Measurements from ENCODE around the gene PTPRG. TPM values are rescaled to one million over a fixed set of nuclear protein-coding genes. Genes with fewer than 3 reads are reported as not detected.

PTPRG gene
- total RNA-seq, 1 experiment from 2014 or later, result 69.3 TPM

DNA sequence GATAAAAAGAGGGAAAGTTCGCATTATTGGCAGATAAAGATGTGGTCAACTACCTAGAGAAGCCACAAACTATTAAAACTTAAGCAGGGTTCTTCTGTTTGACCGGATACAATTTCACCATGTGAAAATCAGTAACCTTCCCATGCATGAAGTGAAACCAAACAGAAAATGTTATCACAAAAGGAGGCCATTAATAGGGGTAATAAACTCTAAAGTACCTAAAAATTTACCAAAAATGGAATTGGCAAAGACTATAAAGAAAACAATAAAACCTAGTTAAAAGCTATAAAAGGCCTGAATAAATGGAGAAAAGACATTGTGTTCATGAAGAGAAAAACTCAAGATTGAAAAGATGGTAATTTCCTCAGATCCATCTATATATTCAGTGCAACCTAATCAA, 728.6 kb downstream of the PTPRG start:
- Histone ChIP-seq H3K27ac (ENCODE audit: insufficient read length, low read depth, low read length) (no peak overlapping the region), H4K8ac (replicated peaks; ENCODE audit: insufficient read length, low read depth, low read length) (no peak overlapping the region), H3K23ac (ENCODE audit: insufficient read length, low read depth, low read length) (no peak overlapping the region), H3K27me3 (ENCODE audit: insufficient read depth, low read length) (no peaks in the 10 kb centered on the region), H3K4ac (ENCODE audit: low read depth, low read length) (no peak overlapping the region), H3K9me3 (ENCODE audit: control insufficient read depth, low read depth, low read length) (no peaks in the 10 kb centered on the region), H3K14ac (ENCODE audit: insufficient read depth, low read length) (no peak overlapping the region), H3K18ac (ENCODE audit: insufficient read length, low read depth, low read length) (no peak overlapping the region), H2BK120ac (ENCODE audit: low read depth, low read length, poor library complexity, severe bottlenecking) (no peak overlapping the region), H3K23me2 (ENCODE audit: insufficient read length, low read depth, low read length, poor library complexity, severe bottlenecking) (no peaks in the 10 kb centered on the region), H2BK12ac (ENCODE audit: insufficient read length, low read depth, low read length) (no peak overlapping the region), H3K4me1 (ENCODE audit: insufficient read depth, low read length) (no peaks in the 10 kb centered on the region; the same call in 1 of the 2 replicates), H4K20me1 (ENCODE audit: control insufficient read depth, insufficient read depth, insufficient read length) (no peaks in the 10 kb centered on the region), H2BK15ac (ENCODE audit: low read depth, low read length) (no peak overlapping the region), H4K91ac (ENCODE audit: insufficient read length, low read depth, low read length) (no peak overlapping the region), H2AK5ac (ENCODE audit: insufficient read length, low read length) (no peak overlapping the region), H3K9ac (ENCODE audit: extremely low read depth, insufficient read length, low read length) (no peak overlapping the region), H3K4me2 (ENCODE audit: insufficient read depth, insufficient read length, low read length) (no peak overlapping the region), H3K56ac (ENCODE audit: insufficient read length, low read depth, low read length) (no peak overlapping the region), H2BK20ac (ENCODE audit: low read depth, low read length, poor library complexity, severe bottlenecking) (no peak overlapping the region), H3T11ph (ENCODE audit: low read length) (no peak overlapping the region), H2AFZ (ENCODE audit: low read length) (no peak overlapping the region), H2BK5ac (ENCODE audit: insufficient read length, low read length) (no peak overlapping the region), H3K79me2 (ENCODE audit: insufficient read depth, low read length) (no peaks in the 10 kb centered on the region), H3K79me1 (ENCODE audit: insufficient read depth, low read depth, low read length, poor library complexity, severe bottlenecking) (no peaks in the 10 kb centered on the region), H4K5ac (ENCODE audit: insufficient read length, low read depth, low read length) (no peak overlapping the region)
- no peak for DNase-seq
- H3K9me3 Mint-ChIP-seq, result no peaks in the 10 kb centered on the region
- peaks cover 10 to 15% of the 10 kb centered on the region in 2 experiments for H3K4me1 Mint-ChIP-seq
- no peak overlapping the region for H3K27ac Mint-ChIP-seq
- no peak overlapping the region for H3K4me3 Mint-ChIP-seq
- WGBS (ENCODE audit: extremely low coverage, insufficient read length, low lambda C conversion rate), result no CpG with 5 or more reads among the region's 2 CpGs
- H3K36me3 Mint-ChIP-seq (ENCODE audit: insufficient read depth in 1 of 3, low read depth in 3 of 3), result peaks cover 4 to 12% (median 5%) of the 10 kb centered on the region in 3 experiments; a peak in 5 of 7 replicates
- no peaks in the 10 kb centered on the region for H3K27me3 Mint-ChIP-seq (ENCODE audit: low read depth)
- TF ChIP-seq CTCF (conservative IDR thresholded peaks at IDR 0.05), result no peak
